Heart left ventricle (tissue), 16 donors: ENCODE data around the gene ETNK2. TPM values are rescaled to one million over a fixed set of nuclear protein-coding genes. Genes with fewer than 3 reads are reported as not detected.

ENCODE experiments used
- ATAC-seq, 4 donors: fragments of 200-7000 bp; cut with Tn5 transposase; one replicate each; pipeline ENCODE4 v1.9.1; 2020 to 2022; ENCODE audit warnings: moderate library complexity in 4 of 4, mild to moderate bottlenecking in 3 of 4, moderate number of reproducible peaks in 1 of 4
- DNase-seq, 5 donors: peaks; one replicate each; pipeline ENCODE4 v3.0.0-alpha.2; 2020
- H3K27ac ChIP-seq, 12 donors: fragments of 200-600 bp; sonication (generic) in 4 of 12; one replicate each; pipeline versions ENCODE4 v1.5.0 to v1.8.0; 2016 to 2022; ENCODE audit warnings: mild to moderate bottlenecking in 2 of 12
- H3K27me3 ChIP-seq, 9 donors: fragments of 200-600 bp; sonication (generic) in 2 of 9; one replicate each; pipeline versions ENCODE4 v1.5.1 to v1.8.0; 2016 to 2022; ENCODE audit warnings: mild to moderate bottlenecking in 3 of 9
- H3K36me3 ChIP-seq, 9 donors: fragments of 200-600 bp; sonication (generic) in 2 of 9; one replicate each; pipeline versions ENCODE4 v1.5.0 to v1.8.0; 2018 to 2022; ENCODE audit warnings: mild to moderate bottlenecking in 2 of 9
- H3K4me1 ChIP-seq, 12 donors: fragments of 200-600 bp; sonication (generic) in 4 of 12; one replicate each; pipeline versions ENCODE4 v1.5.0 to v1.8.0; 2016 to 2022; ENCODE audit warnings: mild to moderate bottlenecking in 3 of 12
- H3K4me3 ChIP-seq, 12 donors: fragments of 200-600 bp; sonication (generic) in 4 of 12; one replicate each; pipeline versions ENCODE4 v1.5.0 to v1.8.0; 2017 to 2022; ENCODE audit warnings: mild to moderate bottlenecking in 9 of 12, moderate library complexity in 4 of 12
- H3K9me3 ChIP-seq, 12 donors: fragments of 200-600 bp; sonication (generic) in 4 of 12; one replicate each; pipeline versions ENCODE4 v1.5.0 to v1.8.0; 2016 to 2022; ENCODE audit warnings: mild to moderate bottlenecking in 1 of 12
- CTCF ChIP-seq, 12 donors: fragments of 200-600 bp; sonication (generic) in 4 of 12; IDR thresholded peaks; one replicate each; pipeline versions ENCODE4 v1.5.0 to v1.8.0; 2018 to 2022; ENCODE audit warnings: antibody characterized with exemption in 12 of 12, mild to moderate bottlenecking in 5 of 12
- POLR2A ChIP-seq, 2 donors: fragments of 450-650 bp; IDR thresholded peaks; one replicate each; pipeline ENCODE4 v1.6.1; 2017; ENCODE audit warnings: antibody characterized with exemption in 2 of 2, mild to moderate bottlenecking in 2 of 2, moderate library complexity in 2 of 2
- WGBS, 4 donors: extraction: QIAGEN DNeasy Blood & Tissue Kit in 2 of 4; methylation state at CpG; one replicate each; pipeline versions ENCODE4 v1.1.5 to v1.1.7; 2013 to 2018; 5-methylcytosine and 5-hydroxymethylcytosine counted together
- intact Hi-C, 10 donors: fragments of 100-400 bp; cut with DNase I; formaldehyde crosslinking; loops; one replicate each; pipeline versions ENCODE4 v1.11.1 to v1.14.2; 2022
- polyA plus RNA-seq, 2 donors: library from polyadenylated mRNA; stranded (reverse); fragments of 200-250 nt; gene quantifications; one replicate each; pipeline ENCODE4 v1.2.3, GENCODE V29; 2013
- total RNA-seq, 9 donors: library from RNA; depleted of rRNA in 2 of 9; stranded (reverse); fragments of >200 nt in 2 of 9; fragmentation: NEBNext Ultra II Directional in 3 of 9; extraction: Animal tissue kit (Norgen Biotek cat#: 25700) in 3 of 9; gene quantifications; one replicate each; pipeline versions ENCODE4 v1.1.0 to v1.2.4, GENCODE V29; 2016 to 2023
- donor health status: ischemic (EF 13 %, LVEDD 7.1; RV severe dilation, severe dysfunction).
- donor health status: healthy with polysubstance abuse.
- donor health status: DM: no; HTN: yes; CAD: no.
- donor health status: DM: no; HTN: no; CAD: no.
- donor health status: ischemic (EF 25% LVEDD 6.9; RV normal size, moderate dysfunction).
- donor health status: ischemic (EF 25% LVEDD 5.7; RV mildly dilated, moderate dysfunction).
- donor health status: healthy.
- donor health status: DM: yes; HTN: yes; CAD: no.
- donor health status: ischemic (EF 35%, LVEDD 5.7; RV mildly dilated, moderate dysfunction).
- donor health status: nonischemic (EF 11% LVEDD 7.7; RV severe dilation, severe dysfunction).
- donor health status: DM: yes; HTN: yes; CAD: no.
- donor health status: PGD.
- donor health status: ischemic (EF 29% LVEDD 5.4; RV normal size, mild dysfunction).
- donor health status: nonischemic (EF 23%, LVEDD 6.1; RV moderate dilation, normal function).

ETNK2 gene
- total and polyA plus RNA-seq, 11 donors = 1.1 to 16.3 (median 3.0) TPM

- intact Hi-C loops = loop anchor here in 1 of 10 donors (5.0 kb wide), 1 partner anchor 55 kb away; no protein-coding TSS in a partner anchor
- H3K27ac ChIP-seq = no peak overlapping the region
- H3K4me1 ChIP-seq = peaks cover 0 to 27% (median 11%) of the 10 kb centered on the region in 12 donors
- peaks cover 0 to 7% (median 0%) of the 10 kb centered on the region in 9 donors for H3K36me3 ChIP-seq
- DNase-seq (no peak), ATAC-seq (no peak)
- TF ChIP-seq POLR2A (IDR thresholded peaks at IDR 0.05) (no peak), CTCF (IDR thresholded peaks at IDR 0.05) (no peak)
- H3K4me3 ChIP-seq = no peak overlapping the region
- H3K9me3 ChIP-seq = no peaks in the 10 kb centered on the region
- no peaks in the 10 kb centered on the region for H3K27me3 ChIP-seq
- 82 to 85% (median 84%) methylated on average over 6 of the region's 6 CpGs for WGBS, 4 donors
Measured at GRCh38 chr1:204132718-204133117, 19.1 kb downstream of the ETNK2 start.

- intact Hi-C loops = loop anchor here in 1 of 10 donors (5.0 kb wide), 1 partner anchor 55 kb away; no protein-coding TSS in a partner anchor
- peaks cover 2 to 34% (median 17%) of the 10 kb centered on the region in 12 donors for H3K4me1 ChIP-seq
- H3K27ac ChIP-seq = no peak overlapping the region
- no peaks in the 10 kb centered on the region for H3K9me3 ChIP-seq
- no peak overlapping the region for H3K4me3 ChIP-seq
- DNase-seq (peak in 1 of 5 donors; percentile 37), ATAC-seq (no peak)
- H3K27me3 ChIP-seq = no peaks in the 10 kb centered on the region
- TF ChIP-seq POLR2A (IDR thresholded peaks at IDR 0.05) = no peak
- TF ChIP-seq CTCF (IDR thresholded peaks at IDR 0.05) = no peak
- WGBS, 4 donors = 84 to 93% (median 91%) methylated on average over 4 of the region's 4 CpGs
- H3K36me3 ChIP-seq = peaks cover 0 to 7% (median 0%) of the 10 kb centered on the region in 9 donors
Measured at GRCh38 chr1:204131978-204132377, 19.9 kb downstream of the ETNK2 start.

- ATAC-seq = no peak
Measured at GRCh38 chr1:204130981-204131892, 20.6 kb downstream of the ETNK2 start.

More at GRCh38 chr1:204130981-204131892, 20.6 kb downstream of the ETNK2 start:
- no peaks in the 10 kb centered on the region for H3K9me3 ChIP-seq
- peak overlapping the region in 1 of 12 donors; percentile 46 for H3K27ac ChIP-seq
- no peaks in the 10 kb centered on the region for H3K27me3 ChIP-seq
- 56 to 63% (median 59%) methylated on average over 10 to 11 of the region's 11 CpGs for WGBS, 4 donors
- DNase-seq = peak in 2 of 5 donors; percentile 51 to 54
- H3K36me3 ChIP-seq = peaks cover 0 to 11% (median 3%) of the 10 kb centered on the region in 9 donors
- TF ChIP-seq POLR2A (IDR thresholded peaks at IDR 0.05) (no peak), CTCF (IDR thresholded peaks at IDR 0.05) (no peak)
- H3K4me3 ChIP-seq = no peak overlapping the region
- H3K4me1 ChIP-seq = peaks cover 4 to 42% (median 22%) of the 10 kb centered on the region in 12 donors
- intact Hi-C loops = loop anchor here in 1 of 10 donors (5.0 kb wide), 1 partner anchor 54 kb away; no protein-coding TSS in a partner anchor
